NCI-H2171 (cell line): ENCODE results near the gene PGM5.

Experiments used
- DNase-seq: peaks from one replicate; lab custom pipeline; 2025; lab: John Stamatoyannopoulos, UW

PGM5 gene

DNA sequence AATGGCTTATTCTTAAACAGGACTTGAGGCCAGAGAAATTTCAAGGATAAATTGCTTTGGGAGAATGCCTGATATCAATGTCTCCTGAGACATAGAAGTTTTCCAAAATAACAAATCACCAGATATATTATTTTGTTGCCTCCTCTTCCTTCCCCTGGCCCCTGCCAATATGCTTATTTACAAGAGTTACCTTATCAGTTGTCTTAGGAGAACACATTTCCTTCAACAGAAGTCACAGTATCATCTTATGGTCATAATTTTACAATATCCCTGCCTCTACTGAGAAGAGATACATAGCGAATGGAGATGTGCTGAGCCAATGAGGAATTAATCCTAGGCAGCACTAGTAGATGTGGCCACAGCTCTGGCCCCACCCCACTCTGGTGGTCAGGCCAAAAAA lies 141.2 kb downstream of the PGM5 start:
- DNase-seq: no peak

DNA sequence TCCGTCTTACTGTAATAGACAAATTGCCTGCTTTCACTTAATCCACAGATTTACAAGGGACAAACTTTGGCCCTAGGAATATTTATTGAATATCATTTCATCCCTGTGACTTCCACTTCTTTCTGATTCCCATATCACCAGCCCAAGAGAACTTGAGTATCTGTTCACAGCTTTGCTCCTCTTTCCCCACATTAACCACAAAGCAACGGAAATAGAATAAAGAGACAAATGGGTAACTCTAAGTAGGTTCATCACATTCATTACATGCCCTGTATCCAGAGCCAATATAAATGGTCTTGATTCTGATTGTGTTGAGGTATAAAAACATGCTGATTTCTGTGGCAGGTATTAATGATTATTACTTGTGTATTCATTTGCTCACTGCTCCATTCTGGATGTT lies 142.4 kb downstream of the PGM5 start:
- DNase-seq: no peak

DNA sequence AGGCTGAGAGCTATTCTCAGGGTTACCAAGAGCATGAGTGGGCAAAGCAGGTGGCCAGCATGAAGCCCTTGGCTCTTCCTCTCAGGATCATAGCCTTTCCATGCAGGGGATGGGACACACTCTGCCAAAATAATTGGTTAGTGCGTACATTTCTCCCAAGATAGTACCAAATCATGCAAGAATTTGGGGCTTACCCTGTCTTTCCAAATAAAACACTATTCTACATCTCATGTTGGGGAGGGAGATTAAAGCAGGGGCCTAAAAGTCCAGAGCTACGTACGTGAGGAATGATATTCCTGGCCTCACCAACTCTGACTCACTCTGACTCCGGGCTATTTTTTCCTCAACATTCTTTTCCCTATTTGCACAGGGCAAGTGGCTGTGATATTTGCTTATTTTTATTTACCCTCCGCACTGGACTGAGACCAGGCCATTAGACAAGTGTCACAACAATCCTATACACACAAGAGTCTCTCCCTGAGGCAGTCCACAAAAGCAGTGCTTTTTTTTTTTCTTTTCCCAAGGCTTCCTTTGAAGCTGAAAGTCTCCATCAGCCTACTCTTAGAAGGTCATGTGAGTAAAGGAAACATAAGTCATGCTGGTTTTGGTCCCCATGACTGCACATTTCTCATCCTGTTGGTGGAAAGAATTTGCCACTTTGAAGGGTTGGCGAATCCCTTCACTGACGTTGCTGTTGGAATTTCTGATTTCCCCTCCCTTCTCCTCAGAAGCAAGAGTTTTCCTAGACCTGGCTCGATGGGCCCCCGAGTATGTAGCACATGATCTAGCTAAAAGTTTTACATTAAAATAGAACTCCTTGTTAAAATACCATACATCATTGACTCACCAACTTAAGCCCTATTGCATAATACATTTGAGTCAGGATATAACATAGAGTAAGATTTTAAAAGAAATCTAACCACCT lies 144.3 kb downstream of the PGM5 start:
- no peak for DNase-seq

DNA sequence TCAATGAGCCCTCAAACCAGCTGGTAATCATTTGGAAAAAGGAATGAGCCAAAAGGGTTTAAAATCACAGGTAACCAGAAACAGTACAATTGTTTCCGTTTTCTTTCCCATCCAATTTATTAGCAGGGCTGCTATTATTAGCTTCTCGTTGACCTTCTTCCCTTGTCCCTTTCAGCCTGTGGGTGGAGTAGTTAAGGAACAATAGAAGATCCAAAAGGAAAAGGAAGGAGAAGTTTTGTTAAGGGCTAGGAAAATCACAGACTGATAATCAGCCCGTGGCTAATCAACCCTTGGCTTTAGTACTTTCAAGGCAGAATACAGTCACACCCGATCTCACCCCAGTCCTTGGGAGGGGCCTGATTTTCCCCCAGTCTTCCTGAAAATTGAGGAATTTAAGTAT lies 145.9 kb downstream of the PGM5 start:
- DNase-seq: no peak

DNA sequence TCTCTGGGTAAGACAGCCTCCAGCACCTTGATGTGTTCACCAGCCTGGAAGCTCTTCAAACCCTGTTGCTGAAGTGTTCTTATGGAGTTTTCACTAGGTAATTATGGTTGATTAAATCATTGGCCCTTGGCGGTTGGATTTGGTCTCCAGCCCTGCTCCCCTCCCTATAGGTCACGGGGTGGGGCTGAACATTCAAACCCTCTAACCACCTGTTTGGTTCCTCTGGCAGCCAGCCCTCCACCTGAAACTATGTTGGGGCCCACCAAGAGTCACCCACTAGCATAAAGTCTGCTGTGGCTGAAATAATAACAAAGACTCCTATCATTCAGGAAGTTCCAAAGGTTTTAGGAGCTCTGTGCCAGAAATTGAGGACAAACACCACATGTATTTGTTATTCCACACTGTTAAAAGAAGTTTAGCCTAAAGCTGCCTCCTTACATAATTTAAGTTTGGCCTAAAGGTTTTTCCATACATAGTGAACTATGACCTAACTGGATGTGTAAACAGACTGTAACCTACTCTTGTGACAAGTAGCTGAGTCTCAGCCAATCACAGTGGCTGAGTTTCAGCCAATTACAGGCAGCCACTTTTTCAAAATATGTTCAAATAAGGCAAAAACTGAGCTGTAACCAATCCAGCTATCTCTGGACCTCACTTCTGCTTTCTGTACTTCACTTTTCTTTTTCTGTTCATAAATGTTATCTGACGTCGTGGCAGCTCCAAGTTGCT lies 149.4 kb downstream of the PGM5 start:
- no peak for DNase-seq

DNA sequence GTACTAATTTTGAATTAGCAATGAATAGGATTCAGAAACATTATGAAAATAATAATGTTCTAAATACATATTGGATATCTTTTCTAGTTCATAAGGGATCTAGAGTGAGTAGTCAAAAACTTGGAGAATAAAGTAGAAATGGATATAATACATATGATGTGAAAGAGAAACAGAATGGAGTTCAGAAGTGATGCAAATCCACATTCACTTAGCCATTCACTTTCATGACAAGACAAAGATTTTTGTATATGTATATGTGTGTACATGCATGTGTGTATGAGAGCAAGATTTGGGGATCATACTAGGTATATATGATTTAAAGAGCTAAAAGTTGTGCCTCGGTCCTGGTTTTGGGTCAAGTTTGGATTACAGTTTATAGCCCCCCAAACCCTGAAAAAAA lies 150.1 kb downstream of the PGM5 start:
- no peak for DNase-seq

DNA sequence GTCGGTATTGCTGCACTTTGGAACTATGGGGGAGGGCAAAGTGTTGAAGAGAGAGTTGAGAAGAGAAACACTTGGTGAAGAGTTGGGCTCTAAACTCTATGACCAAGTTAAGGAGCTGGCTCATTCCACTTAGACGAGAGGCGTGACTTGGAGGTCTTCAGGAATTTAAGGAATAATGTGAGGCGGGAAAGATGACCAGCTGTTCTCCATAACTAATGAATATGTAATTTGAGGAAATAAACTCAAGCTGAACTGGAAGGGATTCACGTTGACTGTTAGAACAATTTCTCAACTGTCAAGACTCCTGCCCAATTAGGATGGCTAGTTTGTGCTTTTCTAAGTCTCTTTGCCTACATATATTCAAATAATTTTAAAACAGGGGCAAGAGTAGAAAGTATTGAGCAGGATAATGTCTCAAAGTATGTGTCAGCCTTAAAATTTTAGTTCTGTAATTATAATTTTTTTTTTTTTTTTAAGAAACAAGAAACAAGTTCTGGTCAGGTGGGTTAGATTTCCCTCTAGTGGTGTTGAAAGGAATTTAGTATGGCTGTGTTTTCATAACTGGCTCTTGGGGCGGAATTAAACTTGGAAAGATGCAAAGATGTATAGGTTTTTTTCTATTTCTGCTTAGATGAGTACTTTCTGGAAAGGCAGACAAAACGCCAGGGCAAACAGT lies 150.9 kb downstream of the PGM5 start:
- no peak for DNase-seq

DNA sequence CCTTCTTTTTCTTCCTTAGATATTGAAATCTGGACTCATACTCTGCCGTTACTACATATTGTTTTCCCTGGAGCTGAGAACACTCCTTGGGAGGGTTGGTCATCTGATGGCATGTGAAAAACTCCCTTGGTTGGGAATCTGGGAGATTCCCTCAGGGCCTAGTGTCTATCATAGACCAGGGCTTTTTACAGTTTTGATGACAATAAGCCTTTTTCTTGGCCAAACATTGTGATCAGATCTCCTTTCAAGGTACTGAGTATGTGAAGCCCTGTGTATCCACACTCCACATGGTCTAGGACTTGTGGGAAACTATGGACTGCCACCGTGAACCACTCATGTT lies 151.4 kb downstream of the PGM5 start:
- DNase-seq: no peak

DNA sequence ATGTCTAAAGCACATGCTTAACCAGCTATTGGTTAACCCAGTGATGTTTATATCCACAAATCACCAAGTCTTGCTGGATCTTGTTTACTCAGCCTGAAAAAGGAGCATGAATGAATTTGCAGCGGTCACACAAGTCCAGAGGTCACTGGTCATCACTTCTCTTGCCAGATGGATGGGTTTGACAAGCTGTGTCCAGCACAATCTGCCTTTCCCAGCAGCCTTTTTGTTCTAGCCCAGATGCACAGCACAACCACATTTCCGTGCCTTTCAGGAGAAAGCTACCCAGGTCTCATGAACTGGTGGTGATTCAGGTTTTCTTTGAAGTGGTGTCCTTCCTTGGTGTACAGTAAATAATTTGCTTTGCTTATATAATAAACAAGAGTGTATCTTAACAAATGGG lies 152.1 kb downstream of the PGM5 start:
- no peak for DNase-seq

DNA sequence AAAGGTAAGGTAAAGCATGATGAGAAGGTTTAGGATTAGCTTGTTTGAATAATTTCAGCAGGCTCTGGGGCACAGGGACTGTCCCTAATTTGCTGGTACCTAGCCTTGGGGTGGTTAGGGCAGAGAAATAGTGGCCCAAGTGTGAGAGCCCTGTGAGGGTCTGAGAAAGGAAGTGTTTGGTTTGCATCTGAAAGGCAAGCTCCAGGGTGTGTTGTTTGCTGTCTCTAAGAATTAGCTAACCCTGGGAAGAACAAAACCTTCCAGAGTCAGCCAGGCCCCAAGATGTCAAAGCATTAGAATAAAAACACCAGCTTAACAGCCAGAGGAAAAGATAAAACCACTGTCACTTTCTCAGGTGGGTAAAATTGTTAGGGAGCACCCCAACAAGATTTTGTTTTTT lies 153.3 kb downstream of the PGM5 start:
- DNase-seq: no peak

DNA sequence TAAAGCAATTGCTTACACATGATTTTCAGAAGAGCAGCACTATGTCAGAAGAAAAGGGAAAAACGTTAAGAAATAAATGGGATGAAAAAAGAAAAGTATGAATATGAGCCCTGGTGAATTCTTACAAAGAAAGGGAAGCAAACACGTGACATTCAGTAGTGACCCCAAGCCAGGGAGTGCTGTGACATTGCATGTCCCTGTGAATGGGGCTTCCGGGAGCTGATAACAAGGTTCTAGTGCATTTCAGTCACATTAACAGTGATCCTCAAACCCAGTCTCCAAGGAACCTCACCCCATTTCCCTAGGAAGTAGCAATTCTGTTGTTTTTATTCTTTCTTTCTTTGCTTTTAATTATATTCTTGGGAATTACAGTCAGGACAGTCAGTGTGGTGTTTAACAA lies 157.0 kb downstream of the PGM5 start:
- no peak for DNase-seq

DNA sequence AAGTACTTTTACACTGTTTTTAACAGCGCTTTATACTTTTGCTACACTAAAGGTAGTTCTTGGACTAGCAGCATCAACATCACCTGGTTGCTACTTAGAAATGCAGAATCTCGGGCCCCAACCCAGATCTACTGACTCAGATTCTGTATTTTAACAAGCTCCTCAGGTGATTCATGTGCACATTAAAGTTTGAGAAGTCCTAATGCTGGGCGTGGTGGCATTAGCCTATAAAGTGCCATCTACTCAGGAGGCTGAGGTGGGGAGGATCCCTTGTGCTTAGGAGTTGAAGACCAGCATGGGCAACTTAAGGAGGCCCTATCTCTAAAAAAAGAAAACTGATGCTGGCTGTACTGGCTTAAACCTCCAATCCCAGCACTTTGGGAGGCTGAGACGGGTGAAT lies 157.6 kb downstream of the PGM5 start:
- no peak for DNase-seq

DNA sequence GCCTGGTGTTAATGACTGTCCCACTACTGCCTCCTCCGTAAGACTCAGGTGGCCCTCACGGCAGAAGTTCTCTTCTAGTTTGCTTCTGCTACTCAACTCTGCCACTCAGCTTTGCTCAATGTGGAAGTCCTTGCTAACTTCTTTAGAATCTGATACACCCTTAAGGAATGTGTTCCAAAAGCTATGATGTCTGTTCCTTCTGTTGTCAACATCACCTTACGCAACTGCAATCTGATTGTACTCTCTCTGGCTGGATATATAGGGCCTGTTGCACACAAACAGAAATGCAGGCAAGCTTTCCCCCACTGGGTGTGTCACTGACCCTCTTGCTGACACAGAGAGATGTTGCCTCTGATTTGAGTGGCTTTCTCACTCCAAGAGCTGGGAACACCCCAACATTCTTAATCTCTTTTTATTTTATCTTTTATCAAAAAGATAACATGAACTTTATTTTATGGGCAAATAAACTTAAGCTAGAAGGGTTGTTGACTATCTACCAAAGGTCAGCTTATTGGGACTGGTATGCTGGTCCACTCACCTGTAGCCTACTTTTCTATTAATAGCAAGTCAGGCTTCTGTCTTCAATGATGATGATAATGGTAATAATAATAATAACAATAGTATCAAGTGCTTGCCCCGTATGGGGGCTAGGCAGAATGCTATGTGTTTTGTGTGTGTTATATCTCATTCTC lies 159.1 kb downstream of the PGM5 start:
- DNase-seq: no peak

DNA sequence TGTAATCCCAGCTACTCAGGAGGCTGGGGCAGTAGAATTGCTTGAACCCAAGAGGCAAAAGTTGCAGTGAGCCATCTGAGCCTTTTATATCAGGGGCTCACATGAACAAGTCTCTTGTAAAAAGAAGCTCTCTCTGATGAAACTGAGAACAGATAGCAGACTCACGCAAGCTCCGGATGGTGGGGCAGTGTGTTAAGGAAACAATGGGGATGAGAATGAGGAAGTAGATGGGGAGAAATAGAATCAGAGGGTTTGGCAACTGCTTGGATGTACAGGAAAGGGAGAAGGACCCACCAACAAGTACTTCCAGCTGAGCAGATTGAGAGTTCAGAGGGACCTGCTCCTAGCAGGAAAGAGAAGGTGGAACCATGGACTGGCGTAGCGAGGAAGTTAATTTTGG lies 165.7 kb downstream of the PGM5 start:
- no peak for DNase-seq

DNA sequence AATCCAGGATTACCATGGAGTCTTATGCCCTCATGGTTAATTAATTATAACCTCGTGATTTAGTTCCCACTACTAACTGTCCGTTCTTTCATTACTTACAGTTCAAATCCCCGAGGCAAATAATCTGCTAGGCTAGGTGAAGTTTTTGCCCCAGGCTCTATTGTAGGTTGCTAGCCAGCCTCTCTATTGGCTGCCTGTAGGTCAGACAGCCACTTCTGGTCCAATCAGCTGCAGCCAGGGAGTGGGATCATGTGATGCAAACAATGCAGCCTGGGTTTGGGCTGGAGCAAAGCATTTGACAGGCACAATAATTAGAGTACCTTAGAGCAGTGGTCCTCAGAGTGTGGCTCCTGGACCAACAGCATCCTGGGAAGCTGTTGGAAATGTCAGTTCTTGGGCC lies 166.5 kb downstream of the PGM5 start:
- DNase-seq: no peak

DNA sequence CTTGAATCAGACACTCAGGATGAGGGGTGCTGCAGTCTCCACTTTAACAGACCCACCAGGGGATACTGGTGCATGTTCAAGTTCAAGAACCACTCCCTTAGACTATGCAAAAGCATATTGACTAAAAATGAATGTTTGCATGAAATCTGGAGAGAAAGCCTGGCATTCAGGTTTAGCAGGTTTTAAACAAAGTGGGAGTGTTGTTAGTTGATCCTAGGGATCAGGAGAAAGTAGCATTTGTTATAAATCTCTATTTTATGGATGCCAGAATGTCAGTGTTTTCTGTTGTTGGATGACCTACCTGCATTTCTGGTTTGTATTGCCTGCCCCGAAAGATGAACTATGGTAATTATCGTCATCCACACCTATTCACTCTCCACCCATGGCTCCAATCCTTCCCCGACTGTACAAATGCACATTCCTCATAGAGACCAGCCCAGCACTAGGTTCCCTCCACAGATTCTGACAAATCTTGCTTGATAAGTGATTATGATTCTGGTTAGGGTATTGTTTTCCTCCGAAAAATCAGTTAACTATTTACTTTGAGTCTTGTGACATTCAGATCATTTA lies 167.0 kb downstream of the PGM5 start:
- DNase-seq: no peak

DNA sequence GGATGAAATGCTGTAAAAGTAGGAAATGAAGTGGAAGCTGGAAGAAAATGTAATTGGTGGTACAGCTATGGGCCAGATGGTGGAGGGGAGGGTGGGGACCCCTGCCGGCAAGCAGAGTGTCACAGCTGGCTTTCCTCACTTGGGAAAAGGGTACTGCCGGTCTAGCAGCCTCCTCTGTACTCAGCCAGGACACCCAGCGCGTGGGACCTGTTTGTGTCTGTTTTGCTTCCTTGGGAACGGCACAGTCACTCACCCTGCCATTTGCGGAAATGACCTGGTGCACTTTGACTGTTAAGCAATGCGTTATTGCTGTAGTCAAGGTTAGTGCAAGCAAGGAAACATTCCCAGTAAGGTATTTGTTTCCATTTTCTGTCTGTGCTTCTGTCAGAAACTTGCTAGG lies 174.2 kb downstream of the PGM5 start:
- no peak for DNase-seq

DNA sequence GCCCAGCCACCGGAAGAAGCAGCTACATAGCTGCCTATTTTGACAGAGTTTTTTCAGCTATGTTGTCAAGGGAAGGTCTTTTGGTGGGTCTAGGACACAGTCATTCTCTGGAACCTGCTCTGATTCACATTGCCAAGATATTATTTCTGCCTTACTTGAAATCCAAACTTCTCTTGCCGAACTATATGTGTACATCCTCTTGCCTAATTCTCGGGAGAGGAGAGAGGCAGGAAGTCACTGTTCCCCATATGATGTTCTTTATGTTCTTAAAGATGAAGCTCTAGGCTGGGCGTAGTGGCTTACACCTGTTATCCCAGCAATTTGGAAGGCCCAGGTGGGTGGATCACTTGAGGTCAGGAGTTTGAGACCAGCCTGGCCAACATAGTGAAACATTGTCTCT lies 175.7 kb downstream of the PGM5 start:
- DNase-seq: no peak

DNA sequence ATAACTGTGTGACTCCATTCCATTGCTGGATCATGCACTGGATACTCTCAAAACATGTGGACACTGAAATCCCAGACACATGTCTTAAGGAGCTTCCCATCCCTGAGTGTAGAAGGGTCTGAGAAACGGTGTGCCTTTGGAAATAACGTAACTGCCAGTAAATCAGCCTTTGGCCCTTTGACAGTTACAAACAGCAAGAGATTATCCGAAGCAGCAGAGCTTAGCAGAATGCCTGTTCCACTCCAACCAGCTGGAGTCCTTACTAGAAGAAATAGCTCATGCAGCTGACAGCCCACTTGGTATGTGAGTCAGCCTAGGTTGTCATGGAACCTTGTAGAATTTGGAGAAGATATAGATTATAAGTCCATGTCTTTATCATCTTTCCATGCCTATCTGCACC lies 177.3 kb downstream of the PGM5 start:
- no peak for DNase-seq

DNA sequence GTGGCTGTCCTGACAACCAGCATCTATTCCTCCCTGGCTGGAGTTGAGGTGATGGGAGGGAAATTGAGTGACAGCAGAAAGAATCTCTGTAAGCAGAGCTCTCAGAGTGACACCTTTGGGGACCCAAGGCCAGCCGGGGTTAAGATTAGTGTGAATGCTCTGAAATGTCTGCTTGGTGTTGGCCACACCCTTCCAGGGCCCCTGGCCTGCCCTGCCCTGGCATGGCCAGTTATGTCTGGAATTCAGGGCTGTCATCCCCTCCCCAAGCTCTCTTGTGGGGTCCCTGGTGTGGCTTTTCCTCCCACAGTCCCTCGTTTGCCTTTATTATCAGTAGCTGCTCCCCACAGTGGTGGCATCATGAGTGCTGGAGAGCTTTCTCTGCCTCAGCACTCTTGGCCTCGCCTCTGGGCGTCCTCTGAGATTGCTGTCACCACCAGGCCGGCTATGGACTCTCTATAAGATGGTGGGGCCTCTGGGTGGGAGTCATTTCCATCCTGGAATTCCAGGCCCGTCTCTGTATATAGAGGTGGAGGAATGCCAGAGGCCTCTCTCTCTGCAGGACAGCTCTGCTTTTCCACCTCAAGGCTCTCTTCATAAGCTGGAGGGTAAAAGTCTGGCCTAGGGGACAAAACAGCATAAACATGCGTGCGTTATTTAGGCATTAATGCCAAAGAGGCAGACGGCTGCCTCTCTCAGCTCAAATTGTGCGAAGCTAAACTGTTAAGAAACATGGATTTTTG lies 180.6 kb downstream of the PGM5 start:
- DNase-seq: no peak

DNA sequence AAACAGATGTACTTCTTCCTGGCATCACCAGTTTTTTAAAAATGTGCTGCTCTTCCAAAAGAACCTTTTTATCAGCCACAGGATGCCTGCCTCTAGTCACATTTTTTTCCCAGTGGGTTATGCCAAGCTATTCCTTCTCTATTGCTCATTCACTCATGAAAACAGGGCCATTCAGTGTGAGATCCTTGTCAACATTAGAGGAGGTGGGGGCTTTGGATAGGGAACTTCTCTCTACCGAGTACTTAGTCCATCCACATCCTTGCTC lies 181.1 kb downstream of the PGM5 start:
- no peak for DNase-seq

DNA sequence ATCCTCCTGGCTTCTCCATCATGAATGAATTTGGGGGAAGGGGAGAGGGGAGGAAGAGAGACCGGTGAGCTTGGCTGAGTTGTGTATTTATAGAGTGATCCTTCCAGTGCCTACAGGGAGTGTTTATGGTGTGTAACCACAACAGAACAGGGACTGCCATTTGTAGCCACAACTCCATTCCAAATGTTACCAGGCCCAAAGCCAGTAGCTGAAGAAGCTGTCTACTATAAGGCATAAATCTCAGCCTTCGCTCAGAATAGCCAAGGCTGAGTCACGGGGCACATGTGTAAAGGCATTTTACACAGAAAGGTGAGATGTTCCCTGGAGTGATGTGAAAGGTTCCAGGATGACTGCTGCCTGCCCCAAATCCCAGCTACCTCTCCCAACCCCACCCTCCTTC lies 181.8 kb downstream of the PGM5 start:
- DNase-seq: no peak
